Stimulated activated CD4-positive, alpha-beta T cell treated with anti-CD3 and anti-CD28 coated beads, Interleukin-1b, Interleukin-23, amount 100 ng/mL, for 48 hours (primary cell): ENCODE results near the gene RRBP1.

Experiments
- DNase-seq: peaks from one replicate; pipeline ENCODE4 v3.0.0-alpha.2; 2020

Gene RRBP1

DNA sequence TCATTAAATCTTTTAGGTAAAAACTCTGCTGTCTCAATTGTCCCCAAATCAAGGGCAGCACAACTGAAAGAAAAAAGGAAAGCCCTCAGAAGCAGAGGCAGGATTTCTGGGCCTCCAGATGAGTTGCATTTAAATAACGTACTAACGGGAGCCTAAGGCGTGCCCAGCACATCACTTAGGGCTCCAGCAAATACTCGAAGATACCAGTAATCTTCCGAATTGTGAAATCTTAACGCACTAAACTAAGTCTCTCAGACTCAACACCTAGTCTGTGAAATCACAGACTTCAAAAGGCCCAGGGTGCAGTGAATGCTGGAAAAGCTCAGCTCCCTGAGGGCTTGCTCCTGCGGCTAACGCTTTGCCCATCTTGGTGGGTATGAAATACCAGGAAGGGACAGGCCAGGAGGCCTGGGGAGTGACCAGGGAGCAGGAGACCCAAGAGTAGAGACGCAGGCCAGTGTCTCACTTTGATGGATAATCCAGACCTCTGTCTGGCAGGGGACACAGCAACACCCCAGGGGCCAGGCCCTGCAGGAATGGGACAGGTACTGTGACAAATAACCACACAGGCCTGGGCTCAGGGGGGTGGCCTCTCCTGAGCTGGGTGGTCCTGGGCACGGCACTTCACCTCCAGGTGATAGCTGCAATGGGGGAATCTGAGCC lies 36.4 kb downstream of the RRBP1 start:
- no peak for DNase-seq

DNA sequence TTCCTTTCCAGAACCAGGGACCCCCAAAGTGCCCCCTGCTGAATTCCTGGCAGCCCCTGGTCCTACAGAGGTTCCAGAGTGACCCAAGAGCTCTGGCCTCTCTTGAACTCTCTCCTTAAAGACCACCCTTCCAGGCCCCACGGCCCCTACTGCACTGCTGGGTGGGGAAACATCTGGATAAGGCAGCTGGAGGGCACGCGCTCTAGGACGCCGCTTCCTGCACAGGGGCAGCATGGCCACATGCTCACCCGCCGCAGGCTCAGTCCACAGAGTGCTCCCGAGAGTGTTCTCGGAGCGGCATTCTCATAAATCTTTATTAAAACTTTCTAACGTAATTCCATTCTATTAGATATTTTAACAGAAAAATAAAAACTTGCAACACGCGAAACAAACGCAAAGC lies 37.0 kb downstream of the RRBP1 start:
- DNase-seq: no peak

DNA sequence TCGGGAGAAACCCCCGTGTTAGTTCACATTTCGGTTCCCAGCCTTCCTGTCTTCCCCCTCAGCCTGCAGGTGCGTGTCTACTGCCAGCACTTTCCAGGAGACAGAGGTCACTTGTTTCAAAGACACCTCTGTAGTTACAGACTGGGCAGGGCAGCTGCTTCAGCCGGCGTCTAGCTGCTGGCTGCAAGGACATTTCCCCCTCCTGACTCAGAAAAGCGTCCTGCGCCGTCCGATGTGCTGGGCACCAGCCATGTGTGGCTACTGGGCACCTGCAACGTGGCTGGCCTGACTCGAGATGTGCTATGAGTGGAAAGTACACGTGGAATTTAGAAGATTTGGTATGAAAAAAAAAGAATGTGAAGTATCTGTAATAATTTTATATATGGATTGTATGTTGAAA lies 37.6 kb downstream of the RRBP1 start:
- DNase-seq: no peak

DNA sequence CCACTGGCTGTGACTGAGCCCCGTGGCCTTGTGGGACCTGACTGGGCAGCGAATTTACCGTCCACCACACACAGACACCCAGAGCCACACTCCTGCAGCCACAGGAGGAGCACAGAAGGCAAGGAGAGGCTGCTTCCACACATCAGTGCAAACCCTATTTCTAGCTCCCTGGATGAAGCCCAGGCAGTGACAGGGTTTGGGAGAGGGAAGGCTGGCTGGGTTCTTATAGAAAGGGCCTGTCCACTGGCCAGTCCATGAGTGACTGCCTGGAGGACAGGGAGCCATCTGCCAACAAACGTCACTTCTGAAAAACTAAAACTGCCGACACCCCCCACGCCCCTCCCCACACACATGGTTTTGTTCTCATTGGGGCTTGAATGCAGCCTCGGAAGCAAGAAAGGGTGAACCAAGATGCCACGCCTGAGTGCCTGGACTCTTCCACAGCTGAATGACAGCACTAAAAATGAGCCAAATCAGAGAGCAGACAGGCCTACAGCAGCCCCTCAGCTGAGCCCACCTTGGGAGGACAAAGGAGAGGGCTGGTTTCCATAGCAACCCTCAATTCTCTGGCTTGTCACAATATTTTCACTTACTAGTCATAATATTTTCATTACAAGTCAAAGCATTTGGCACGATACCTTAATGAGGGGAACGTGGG lies 38.4 kb downstream of the RRBP1 start:
- no peak for DNase-seq

DNA sequence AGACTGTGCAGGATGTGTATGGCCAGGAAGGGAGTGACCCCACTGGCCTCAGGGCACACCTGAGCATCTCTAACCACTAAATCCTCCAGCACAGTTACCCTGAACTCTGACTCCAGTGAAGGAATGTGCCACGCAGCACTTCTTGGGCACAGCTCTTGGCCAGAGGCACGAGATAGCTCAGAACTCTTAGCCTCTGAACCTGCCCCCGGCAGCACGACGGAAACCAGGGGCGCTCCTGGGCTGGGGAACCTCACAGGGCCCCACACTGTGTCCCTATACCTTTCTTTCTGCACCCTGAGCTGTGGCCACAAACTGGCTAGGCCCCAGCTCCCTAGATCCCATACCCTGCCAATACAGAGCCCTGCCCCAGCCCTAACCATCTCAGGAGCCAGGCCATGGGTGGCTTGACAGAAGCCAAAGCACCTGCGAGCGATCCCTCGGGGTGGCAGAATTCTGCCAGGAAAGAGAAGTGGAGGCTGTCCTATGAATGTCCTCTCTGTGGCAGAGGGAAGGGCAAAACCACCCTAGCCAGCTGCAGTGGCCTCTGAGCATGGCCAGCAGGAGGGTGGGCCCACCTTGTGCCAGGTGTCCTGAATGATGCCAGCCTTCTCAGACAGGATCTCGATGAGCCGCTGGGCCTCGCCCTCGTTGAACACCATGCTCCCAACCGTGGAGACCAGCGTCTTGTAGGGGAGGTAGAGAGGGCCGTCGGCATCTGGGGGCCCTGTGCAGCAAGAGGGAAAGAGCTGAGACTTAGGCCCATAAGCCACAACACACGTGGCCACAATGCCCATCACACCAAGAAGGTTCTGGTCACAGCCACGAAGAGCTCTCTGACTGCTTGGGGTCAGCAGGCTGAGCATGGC lies 39.4 kb downstream of the RRBP1 start:
- no peak for DNase-seq

DNA sequence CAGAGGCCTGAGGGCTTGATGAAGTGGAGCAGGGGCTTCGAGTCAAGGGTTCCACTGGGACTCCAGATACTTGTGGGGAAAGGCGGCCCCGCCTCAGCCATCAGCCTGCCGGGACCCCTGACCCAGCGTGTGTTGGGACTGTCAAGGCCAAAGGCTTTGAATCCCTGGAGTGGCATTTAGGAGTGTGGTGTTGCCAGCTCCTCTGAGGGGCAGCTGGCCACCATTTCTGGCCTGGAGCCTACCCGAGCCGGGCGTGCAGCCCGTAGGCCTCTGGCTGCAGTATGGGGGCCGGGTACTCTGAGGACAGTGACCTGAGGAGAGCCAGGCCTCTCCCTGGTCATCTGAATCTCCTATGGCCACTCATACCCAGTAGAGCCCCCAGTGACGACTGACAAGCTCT lies 40.0 kb downstream of the RRBP1 start:
- DNase-seq: no peak

DNA sequence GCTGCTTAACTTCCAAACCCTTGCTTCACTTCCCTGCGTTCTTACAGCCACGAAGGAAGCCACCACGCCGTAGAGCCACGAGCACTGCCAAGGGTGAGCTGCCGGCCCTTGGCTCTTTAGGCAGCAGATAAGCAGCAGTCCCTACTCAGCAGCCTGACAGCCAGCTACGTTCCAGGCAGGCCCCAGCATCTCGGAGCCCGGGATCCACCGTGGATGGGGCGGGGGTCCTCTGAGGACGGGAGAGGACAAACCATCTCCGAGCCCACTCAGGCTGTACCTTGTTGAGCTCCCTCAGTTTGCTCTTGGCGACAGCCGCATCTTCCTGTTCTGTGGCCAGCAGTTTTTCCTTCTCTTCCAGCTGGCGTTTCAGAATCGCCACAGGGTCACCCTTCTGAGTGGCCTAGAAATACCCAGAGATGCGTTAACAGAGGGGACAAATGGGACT lies 40.5 kb downstream of the RRBP1 start:
- DNase-seq: no peak

DNA sequence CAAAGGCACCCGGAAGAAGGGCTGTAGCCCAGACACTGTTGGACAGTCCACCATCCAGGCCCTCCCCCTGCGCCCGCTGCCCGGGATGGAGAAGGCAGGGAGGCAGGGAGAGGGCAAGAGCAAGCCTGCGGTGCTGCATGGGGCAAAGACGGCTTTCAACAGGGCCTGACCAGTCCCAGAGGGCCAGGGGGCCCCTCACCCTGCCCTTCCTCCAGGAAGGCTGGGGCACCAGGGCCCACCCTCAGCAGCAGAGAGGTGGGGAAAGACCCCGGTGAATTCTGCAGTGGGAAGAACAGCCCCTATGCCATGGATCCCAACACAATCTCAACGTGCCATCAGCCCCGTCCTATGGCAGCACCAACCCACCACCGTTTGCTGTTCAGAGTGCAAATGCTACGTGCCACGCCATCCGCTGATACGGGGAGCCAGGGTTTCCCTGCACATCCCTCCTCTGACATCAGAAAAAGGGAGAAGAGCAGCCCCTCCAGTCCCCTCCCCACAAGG lies 41.1 kb downstream of the RRBP1 start:
- DNase-seq: no peak

DNA sequence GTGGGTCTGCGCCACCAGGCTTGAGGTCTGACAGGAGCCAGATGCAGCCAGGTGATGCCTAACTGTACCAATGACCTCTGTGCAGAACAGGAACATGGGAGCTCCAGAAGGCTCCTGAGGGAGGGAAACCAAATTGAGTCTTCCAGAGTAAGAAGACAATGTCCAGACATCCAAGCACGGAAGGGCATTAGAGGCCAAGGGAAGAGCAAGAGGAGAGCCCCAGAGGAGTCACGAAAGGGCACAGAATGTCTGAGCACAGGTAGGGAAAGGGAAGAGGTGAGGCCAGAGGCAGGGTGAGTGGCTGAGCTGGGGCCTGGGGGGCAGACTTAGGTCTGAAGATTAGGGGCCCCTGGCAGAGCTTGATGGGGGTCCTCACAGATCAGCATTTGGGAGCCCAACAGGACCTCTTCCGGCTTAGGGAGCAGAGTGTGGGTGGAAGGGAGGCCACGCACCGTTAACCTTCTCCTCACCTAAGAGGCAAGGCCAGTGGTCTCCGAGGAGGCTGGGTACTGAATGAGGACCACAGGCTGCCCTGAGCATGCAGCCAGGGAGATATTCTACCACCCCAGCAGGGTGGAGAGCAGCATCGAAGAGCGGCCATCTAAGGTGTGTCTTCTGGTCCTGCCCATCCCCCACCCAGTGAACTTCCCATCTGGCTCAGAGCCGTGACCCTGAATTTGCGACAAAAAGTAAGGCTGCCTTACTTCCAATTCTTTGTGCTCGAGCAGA lies 41.7 kb downstream of the RRBP1 start:
- DNase-seq: no peak

DNA sequence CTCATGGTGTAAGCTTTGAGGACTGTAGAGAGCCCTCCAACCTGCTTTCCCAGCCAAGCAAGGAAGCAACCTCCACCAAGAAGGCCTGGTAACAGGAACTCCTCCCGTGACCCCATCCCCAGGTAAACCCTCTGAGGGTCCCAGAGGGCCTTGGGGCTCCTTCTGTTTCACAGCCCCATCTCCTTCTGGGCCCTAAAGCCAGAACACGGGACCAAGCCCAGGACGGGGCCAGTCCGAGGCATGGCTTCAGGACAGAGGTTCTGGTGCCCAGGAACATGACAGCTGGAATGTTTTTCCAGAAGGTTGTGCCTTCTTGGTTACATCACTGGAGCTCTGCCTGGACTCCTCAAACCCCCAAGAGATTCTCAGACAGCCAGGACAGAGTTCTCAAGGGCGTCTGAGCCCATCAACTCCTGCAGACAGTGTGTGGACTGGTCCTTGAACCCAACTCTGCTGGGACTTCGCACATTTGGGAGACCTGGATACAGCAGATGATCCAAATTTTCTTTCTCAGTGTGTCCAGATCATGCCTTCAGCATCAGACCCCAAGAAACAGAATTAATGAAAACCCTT lies 43.1 kb downstream of the RRBP1 start:
- DNase-seq: no peak

DNA sequence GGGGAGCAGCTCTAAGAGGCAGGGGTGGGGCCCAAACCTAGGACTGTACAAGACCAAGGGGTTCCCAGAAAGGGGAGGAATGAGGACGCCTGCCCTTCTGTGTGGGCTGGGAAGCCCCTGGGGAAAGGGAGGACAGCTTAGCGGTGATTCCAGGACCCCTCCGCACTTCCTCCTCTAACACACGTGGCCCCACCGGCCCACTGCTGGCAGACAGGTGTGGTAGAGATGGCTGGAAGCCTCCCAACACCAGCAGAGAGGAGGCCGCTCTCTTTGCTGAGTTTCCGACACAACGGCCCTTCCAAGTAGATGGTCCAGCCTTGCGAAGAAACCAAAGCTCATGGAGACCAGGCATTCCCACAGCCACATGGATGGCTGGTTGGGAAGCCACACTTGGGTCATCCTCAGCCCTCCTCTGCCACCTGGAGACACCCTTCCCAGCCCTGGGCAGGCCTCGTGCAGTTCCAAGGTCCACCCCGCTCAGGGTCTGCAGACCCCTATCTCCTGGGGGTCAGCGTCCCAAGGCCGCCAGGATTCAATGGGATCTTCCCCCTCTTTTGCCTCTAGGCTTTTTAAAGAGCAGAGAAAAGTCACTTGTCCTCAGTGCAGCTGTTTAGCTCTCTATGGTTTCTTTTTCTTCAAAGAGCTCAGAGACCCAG lies 43.9 kb downstream of the RRBP1 start:
- DNase-seq: no peak

DNA sequence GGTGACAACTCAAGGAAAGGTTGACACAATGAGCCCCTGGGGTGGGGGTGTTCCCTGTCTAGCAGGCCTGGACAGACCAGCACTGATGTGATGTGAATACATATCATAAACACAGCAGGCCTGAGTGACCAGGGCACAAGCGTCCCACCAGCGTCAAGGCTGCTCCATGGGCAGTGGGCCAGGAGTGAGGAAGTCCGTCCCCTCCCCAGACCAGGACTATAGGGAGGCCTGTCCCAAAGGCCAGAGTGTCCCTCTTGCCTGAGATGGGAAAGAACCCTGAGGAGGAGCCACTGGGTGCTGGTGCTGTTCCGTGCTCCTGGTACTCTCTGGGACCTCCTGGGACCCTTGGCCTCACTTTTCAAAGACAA lies 44.6 kb downstream of the RRBP1 start:
- no peak for DNase-seq

DNA sequence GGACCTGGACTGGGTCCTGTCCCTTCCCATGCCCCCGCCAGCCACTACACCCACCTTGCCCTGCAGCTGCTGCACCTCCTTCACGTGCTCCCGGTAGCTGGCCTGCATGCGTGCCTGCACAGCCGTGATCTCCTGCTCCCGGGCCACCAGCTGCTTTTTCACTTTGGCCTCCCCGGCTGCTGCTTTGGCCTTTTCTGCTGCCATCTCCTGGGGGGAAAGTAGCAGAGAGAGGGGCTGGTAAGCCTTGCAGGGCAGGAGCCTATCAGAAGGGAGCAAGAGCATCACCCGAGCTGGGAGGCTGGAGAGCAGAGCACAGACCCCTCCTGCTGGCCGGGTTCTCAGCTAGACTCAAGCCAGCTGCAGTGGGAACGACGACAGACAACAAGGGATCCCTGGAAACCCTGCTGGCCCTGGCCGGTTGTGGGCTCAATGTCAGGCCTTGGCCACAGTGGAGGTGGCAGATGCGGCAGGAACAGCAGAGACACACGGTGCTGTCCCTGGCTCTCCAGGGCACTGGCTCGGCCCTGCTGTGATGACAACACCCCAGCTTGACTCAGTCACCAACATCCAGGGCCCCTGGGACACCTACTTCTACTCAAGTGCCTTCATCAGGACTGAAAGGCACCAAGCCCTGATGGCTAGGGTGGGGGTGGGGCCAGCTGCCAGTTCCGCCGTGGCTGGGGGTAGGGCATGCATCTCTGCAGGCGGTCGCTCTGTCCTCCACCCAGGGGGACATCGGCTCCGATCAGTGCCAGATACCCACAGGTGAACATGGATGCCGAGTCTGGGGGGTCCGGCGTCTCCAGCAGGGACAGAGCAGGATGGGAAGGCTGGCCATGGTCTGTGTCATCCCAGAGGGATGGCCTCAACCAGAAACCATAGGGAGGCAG lies 45.3 kb downstream of the RRBP1 start:
- DNase-seq: no peak

DNA sequence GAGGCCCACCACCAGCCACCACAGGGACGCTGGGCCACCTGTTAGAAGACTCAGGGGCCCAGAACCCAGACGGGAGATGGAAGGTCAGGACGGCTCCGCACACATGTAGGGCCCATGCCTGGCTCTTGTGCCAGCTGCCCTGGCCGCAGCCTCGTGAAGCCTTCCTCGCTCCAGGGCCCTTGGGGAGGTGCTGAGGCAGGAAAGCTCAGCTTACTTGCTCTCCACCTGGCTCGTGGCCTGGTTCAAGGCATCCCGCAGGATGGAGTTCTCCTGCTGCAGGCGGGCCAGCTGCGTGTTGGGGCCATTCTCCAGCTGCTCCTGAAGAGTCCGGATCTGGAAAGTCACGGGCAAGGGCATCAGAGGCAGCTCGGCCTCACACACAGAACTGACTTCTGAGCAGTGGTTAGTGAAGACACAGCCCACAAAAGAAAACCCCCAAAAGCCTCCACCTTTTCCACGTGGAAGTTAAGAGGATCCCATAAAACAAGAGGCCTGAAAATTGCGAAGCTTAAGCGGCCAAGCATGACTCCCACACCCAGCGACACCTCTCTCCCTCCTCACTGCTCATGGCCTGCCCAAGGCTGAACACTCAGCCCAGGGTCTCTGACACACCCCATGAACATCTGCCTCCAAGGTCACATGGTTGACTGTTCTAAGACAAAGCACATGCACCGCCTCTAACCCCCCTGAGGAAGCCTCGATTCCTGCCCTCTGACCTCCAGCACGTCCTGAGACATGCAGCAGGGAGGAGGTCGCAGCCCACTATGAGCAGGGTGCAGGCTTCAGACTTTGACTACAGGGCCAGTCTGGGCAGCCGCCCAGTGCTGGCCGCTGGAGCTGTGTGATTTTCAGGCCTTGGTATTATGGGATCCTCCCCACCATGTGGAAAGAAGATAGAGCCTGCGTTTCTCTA lies 46.5 kb downstream of the RRBP1 start:
- no peak for DNase-seq

DNA sequence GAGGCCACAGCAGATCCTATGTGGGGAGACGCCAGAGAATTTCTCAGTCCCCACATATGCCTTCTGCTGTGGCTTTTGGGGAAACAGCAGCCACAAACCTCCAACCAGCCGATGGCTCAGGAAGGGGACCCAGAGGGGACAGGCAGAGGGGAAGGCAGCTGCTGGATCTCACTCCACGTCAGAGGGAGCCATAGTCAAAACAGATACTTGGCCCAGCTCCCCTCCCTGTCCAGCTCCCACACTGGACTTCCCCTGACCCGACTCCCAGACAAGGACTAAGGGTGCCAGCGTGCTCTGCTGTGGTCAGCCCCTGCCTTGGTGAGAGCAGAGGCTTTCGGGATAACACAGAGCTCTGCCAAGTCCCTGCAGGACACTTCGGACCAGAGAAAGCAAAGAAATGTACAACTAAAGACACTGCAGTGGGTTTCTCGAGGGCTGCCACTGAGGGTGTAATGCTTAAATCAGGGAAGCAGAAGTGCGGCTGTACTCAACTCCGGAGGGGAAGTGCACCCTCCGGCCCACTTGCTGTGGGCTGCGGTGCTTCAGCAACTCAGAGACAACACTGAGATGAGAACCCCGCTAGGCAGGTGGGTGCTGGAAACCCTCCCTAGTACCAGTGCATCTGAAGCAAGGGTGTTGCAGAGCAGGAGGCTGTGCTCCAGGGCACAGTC lies 47.2 kb downstream of the RRBP1 start:
- no peak for DNase-seq

DNA sequence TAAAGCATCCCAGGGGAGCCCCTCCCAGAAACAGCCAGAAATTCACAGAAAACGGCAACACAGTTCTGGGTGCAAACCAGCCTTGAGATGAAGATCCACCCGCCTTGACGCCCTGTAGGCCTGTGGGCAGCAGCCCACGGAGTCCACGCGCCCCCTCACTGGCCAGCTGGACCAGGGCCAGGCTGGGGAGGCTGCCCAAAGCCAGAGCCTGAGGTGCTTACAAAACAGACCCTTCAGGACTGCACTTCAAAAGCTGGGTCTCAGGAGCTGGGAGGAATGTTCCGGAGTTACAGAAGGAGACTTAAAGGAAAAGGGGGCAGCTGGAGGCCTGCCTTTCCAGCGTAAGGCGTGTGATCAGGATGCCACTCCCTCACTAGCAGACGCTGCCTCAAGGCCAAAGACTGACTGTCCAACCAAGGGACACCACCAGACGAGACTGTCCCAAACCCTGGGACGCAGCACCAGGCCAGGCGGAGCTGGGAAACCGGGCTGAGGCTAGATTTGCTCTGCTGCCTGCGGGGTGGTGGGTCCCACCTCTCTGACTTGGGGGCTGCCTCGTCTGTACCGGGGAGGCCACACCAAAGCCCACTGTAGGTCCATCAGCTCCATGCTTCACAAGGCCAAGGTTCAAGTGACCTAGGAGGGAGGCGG lies 48.1 kb downstream of the RRBP1 start:
- no peak for DNase-seq

DNA sequence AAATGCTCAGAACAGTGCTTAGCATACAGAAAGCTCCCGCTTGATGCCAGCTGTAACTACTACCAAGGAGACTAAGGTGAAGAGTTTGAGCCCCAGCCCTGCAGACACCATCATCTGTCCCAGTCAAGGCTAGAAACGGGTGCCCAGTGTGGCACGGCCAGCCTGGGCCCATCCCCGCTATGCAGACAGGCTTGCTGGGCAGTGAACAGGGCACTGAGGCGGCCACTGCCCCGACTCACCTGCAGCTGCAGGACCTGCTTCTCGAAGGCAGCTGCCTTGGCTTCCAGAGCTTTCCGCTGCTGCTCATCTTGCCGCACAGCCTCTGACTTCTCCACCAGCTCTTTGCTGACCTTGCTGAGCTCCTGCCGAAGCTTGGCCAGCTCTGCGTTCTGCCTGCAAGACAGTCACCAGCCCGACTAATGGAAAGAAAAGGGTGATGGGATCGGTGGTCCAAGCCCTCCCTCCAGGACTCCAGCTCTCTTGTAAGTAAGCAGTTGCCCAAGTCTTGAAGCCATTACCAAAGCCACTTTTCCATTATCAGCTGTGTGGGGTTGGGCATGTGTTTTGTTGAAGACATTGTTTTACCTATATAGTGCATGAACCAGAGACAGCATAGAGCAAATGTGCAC lies 48.7 kb downstream of the RRBP1 start:
- DNase-seq: no peak

DNA sequence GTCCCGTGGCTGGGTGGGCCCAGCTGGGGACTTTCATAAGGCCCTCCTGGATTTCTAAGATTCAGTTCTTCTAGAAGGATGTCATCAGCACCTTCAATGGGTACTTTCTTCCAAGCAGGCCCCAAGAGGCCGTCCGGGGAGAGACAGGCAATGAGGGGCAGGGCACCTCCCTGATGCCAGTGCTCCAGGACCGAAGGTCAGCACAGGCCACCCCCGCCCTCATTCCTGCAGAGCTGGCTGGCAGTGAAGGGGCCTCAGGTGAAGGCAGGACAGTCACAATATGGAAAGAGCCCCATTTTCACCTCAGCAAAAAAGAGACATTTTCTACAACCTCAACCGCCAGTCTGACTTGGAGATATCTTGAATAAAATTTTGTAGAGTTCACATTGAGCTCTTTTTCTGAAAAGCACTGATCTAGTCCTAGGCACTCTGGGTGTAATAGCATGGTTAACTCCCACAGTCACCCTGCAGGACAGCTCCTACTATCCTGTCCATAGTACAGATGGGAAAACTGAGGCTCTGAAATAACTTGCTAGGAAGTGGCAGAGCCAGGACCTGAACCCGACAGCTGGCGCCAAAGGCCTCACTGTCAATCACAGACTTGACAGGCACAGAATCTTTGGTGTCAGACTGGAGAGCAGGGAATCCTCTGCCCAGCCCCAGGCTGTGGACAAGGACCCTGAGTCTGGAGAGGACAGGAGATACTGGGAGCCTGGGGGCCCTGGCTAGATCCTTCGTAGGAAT lies 50.3 kb downstream of the RRBP1 start:
- DNase-seq: no peak
